Measurements from ENCODE around the gene APOBEC3C.
"Not testable (repeated sequence)": the region's sequence is repeated elsewhere in the genome, so short reads cannot be mapped to it uniquely, and the experiment has no call there.

Gene APOBEC3C

GRCh38 chr22:39066442-39067276 is 52.6 kb downstream of the APOBEC3C start:
- DNase-seq = not testable (repeated sequence)

GRCh38 chr22:39068033-39068785 is 54.2 kb downstream of the APOBEC3C start:
- no peak for DNase-seq

Data from amniotic stem cell (primary cell).